H9 (cell line): Measurements from ENCODE around the gene BABAM1. TPM values are rescaled to one million over a fixed set of nuclear protein-coding genes. Genes with fewer than 3 reads are reported as not detected.

ENCODE experiments used
- DNase-seq: peaks from one replicate; pipeline ENCODE4 v3.0.0-alpha.2; 2017
- H2AFZ ChIP-seq: one replicate; pipeline ENCODE4 v1.6.1; 2013; ENCODE audit warnings: mild to moderate bottlenecking, low read length, control low read depth, moderate library complexity
- H2AK5ac ChIP-seq: 2 replicates; pipeline ENCODE4 v1.6.1; 2013; ENCODE audit warnings: low read length, control low read depth, mixed read lengths; ENCODE audit not compliant: insufficient read length
- H2BK120ac ChIP-seq: one replicate; pipeline ENCODE4 v1.6.1; 2013; ENCODE audit warnings: low read depth, mild to moderate bottlenecking, low read length, control low read depth, inconsistent platforms; ENCODE audit not compliant: poor library complexity, severe bottlenecking
- H2BK12ac ChIP-seq: 2 replicates; pipeline ENCODE4 v1.6.1; 2013; ENCODE audit warnings: low read length, control low read depth, mixed read lengths, low read depth; ENCODE audit not compliant: insufficient read length
- H2BK15ac ChIP-seq: 2 replicates; pipeline ENCODE4 v1.6.1; 2013; ENCODE audit warnings: low read depth, low read length, control low read depth
- H2BK20ac ChIP-seq: one replicate; pipeline ENCODE4 v1.6.1; 2013; ENCODE audit warnings: low read depth, mild to moderate bottlenecking, low read length, control low read depth, inconsistent platforms; ENCODE audit not compliant: poor library complexity, severe bottlenecking
- H2BK5ac ChIP-seq: 2 replicates; pipeline ENCODE4 v1.6.1; 2013; ENCODE audit warnings: low read length, control low read depth, mixed read lengths; ENCODE audit not compliant: insufficient read length
- H3K14ac ChIP-seq: 2 replicates; pipeline ENCODE4 v1.6.1; 2013; ENCODE audit warnings: low read length, control low read depth; ENCODE audit not compliant: insufficient read depth
- H3K18ac ChIP-seq: 2 replicates; pipeline ENCODE4 v1.6.1; 2013; ENCODE audit warnings: low read depth, mild to moderate bottlenecking, mixed read lengths, low read length, control low read depth; ENCODE audit not compliant: insufficient read length
- H3K23ac ChIP-seq: 2 replicates; pipeline ENCODE4 v1.6.1; 2013; ENCODE audit warnings: low read length, control low read depth, mixed read lengths, low read depth; ENCODE audit not compliant: insufficient read length
- H3K23me2 ChIP-seq: 2 replicates; pipeline ENCODE4 v1.6.1; 2013; ENCODE audit warnings: low read depth, mild to moderate bottlenecking, mixed read lengths, low read length, control low read depth; ENCODE audit not compliant: insufficient read length, poor library complexity, severe bottlenecking
- H3K27ac ChIP-seq: 2 replicates; pipeline ENCODE4 v1.5.1; 2013; ENCODE audit warnings: low read length, control low read depth, mixed read lengths, low read depth; ENCODE audit not compliant: insufficient read length
- H3K27me3 ChIP-seq: 2 replicates; pipeline ENCODE4 v1.6.1; 2013; ENCODE audit warnings: low read length, control low read depth, inconsistent platforms; ENCODE audit not compliant: insufficient read depth
- H3K4ac ChIP-seq: 2 replicates; pipeline ENCODE4 v1.6.1; 2013; ENCODE audit warnings: low read depth, mild to moderate bottlenecking, control low read depth, inconsistent platforms, low read length, moderate library complexity
- H3K4me1 ChIP-seq: 2 replicates; pipeline ENCODE4 v1.6.1; 2013; ENCODE audit warnings: low read length, control low read depth, inconsistent platforms; ENCODE audit not compliant: insufficient read depth
- H3K4me2 ChIP-seq: 2 replicates; pipeline ENCODE4 v1.6.1; 2013; ENCODE audit warnings: low read length, control low read depth, mixed read lengths; ENCODE audit not compliant: insufficient read length, insufficient read depth
- H3K56ac ChIP-seq: 2 replicates; pipeline ENCODE4 v1.6.1; 2013; ENCODE audit warnings: low read depth, mild to moderate bottlenecking, mixed read lengths, low read length, control low read depth; ENCODE audit not compliant: insufficient read length
- H3K79me1 ChIP-seq: 2 replicates; pipeline ENCODE4 v1.6.1; 2013; ENCODE audit warnings: low read depth, mild to moderate bottlenecking, moderate library complexity, low read length, control low read depth, inconsistent platforms; ENCODE audit not compliant: insufficient read depth, poor library complexity, severe bottlenecking
- H3K79me2 ChIP-seq: 2 replicates; pipeline ENCODE4 v1.6.1; 2013; ENCODE audit warnings: low read length, control low read depth, inconsistent platforms; ENCODE audit not compliant: insufficient read depth
- H3K9ac ChIP-seq: 2 replicates; pipeline ENCODE4 v1.6.1; 2013; ENCODE audit warnings: low read length, control low read depth, mixed read lengths; ENCODE audit not compliant: insufficient read length; ENCODE audit errors: extremely low read depth
- H3K9me3 ChIP-seq: one replicate; pipeline ENCODE4 v1.6.1; 2013; ENCODE audit warnings: low read depth, low read length, inconsistent platforms; ENCODE audit not compliant: control insufficient read depth
- H3T11ph ChIP-seq: one replicate; pipeline ENCODE4 v1.6.1; 2013; ENCODE audit warnings: mild to moderate bottlenecking, low read length, control low read depth, inconsistent platforms
- H4K20me1 ChIP-seq: one replicate; pipeline ENCODE4 v1.6.1; 2013; ENCODE audit not compliant: control insufficient read depth, insufficient read length, insufficient read depth
- H4K5ac ChIP-seq: 2 replicates; pipeline ENCODE4 v1.6.1; 2013; ENCODE audit warnings: low read depth, mild to moderate bottlenecking, mixed read lengths, low read length, control low read depth; ENCODE audit not compliant: insufficient read length
- H4K8ac ChIP-seq: replicated peaks from 2 replicates; pipeline ENCODE4 v1.6.1; 2013; ENCODE audit warnings: low read length, control low read depth, mixed read lengths, low read depth; ENCODE audit not compliant: insufficient read length
- H4K91ac ChIP-seq: 2 replicates; pipeline ENCODE4 v1.6.1; 2013; ENCODE audit warnings: low read depth, mild to moderate bottlenecking, moderate library complexity, mixed read lengths, low read length, control low read depth; ENCODE audit not compliant: insufficient read length
- H3K27ac Mint-ChIP-seq, 3 experiments: 2 replicates in 2 of 3; 3 replicates in 1 of 3; pipeline ENCODE4 v1.8.0; 2020 to 2021; ENCODE audit warnings: mixed read lengths in 3 of 3, mild to moderate bottlenecking in 1 of 3, moderate library complexity in 1 of 3
- H3K27me3 Mint-ChIP-seq: 2 replicates; pipeline ENCODE4 v1.8.0; 2021; ENCODE audit warnings: low read depth, mild to moderate bottlenecking, moderate library complexity, mixed read lengths
- H3K36me3 Mint-ChIP-seq, 3 experiments: 2 replicates in 2 of 3; 3 replicates in 1 of 3; pipeline ENCODE4 v1.8.0; 2020 to 2021; ENCODE audit warnings: low read depth in 3 of 3, mixed read lengths in 3 of 3; ENCODE audit not compliant: insufficient read depth in 1 of 3
- H3K4me1 Mint-ChIP-seq, 2 experiments: 2 replicates each; pipeline ENCODE4 v1.8.0; 2020; ENCODE audit warnings: mixed read lengths in 2 of 2
- H3K4me3 Mint-ChIP-seq, 2 experiments: 2 replicates in 1 of 2; 3 replicates in 1 of 2; pipeline ENCODE4 v1.8.0; 2020 to 2021; ENCODE audit warnings: mild to moderate bottlenecking in 2 of 2, mixed read lengths in 2 of 2, moderate library complexity in 1 of 2
- H3K9me3 Mint-ChIP-seq, 2 experiments: 2 replicates in 1 of 2; 3 replicates in 1 of 2; pipeline ENCODE4 v1.8.0; 2020; ENCODE audit warnings: mild to moderate bottlenecking in 2 of 2, mixed read lengths in 2 of 2, moderate library complexity in 1 of 2
- CTCF ChIP-seq: fragments of 200-600 bp; sonication (generic); conservative IDR thresholded peaks from 3 replicates; pipeline ENCODE4 v1.8.0; 2021; ENCODE audit warnings: antibody characterized with exemption, mild to moderate bottlenecking
- WGBS: extraction: QIAGEN DNeasy Blood & Tissue Kit; methylation state at CpG from one replicate; pipeline ENCODE4 v1.1.7; 2013; ENCODE audit warnings: missing lambda C conversion rate, low lambda C conversion rate, mixed read lengths; ENCODE audit not compliant: insufficient read length; ENCODE audit errors: extremely low coverage; 5-methylcytosine and 5-hydroxymethylcytosine counted together
- total RNA-seq: library from RNA; stranded (reverse); gene quantifications from 2 replicates; pipeline ENCODE4 v1.2.1, GENCODE V29; 2021

BABAM1 gene
- total RNA-seq, 1 experiment from 2014 or later = 130 TPM

GRCh38 chr19:17318966-17319365 lies 51.7 kb downstream of the BABAM1 start:
- Histone ChIP-seq H3K4ac (no peak overlapping the region), H3K79me2 (no peaks in the 10 kb centered on the region), H3K9ac (no peak overlapping the region), H2BK120ac (no peak overlapping the region), H3K27ac (no peak overlapping the region), H4K20me1 (no peaks in the 10 kb centered on the region), H3K79me1 (no peaks in the 10 kb centered on the region), H4K5ac (no peak overlapping the region), H3K23ac (no peak overlapping the region), H3K23me2 (no peaks in the 10 kb centered on the region), H3K4me2 (no peak overlapping the region), H3K9me3 (no peaks in the 10 kb centered on the region), H3T11ph (no peak overlapping the region), H3K14ac (no peak overlapping the region), H4K91ac (no peak overlapping the region), H3K27me3 (no peaks in the 10 kb centered on the region), H2BK12ac (no peak overlapping the region), H3K56ac (no peak overlapping the region), H3K18ac (no peak overlapping the region), H4K8ac (no peak overlapping the region), H2BK20ac (no peak overlapping the region), H3K4me1 (no peaks in the 10 kb centered on the region), H2AK5ac (no peak overlapping the region), H2BK5ac (no peak overlapping the region), H2AFZ (no peak overlapping the region), H2BK15ac (no peak overlapping the region)
- Mint-ChIP-seq H3K27ac (no peak overlapping the region), H3K27me3 (peaks cover 2% of the 10 kb centered on the region; the same call in 1 of the 2 replicates), H3K36me3 (peaks cover 22 to 57% (median 41%) of the 10 kb centered on the region in 3 experiments; a peak in 6 of 7 replicates), H3K9me3 (no peaks in the 10 kb centered on the region), H3K4me3 (no peak overlapping the region), H3K4me1 (peaks cover 3% of the 10 kb centered on the region in 2 experiments; a peak in 2 of 4 replicates)
- no peak for DNase-seq
- no peak for TF ChIP-seq CTCF
- WGBS = no CpG with 5 or more reads among the region's 6 CpGs
